Spleen (tissue), 7 donors: ENCODE measurements around the gene KRTAP5-7.

Source experiments
- CTCF ChIP-seq, 11 experiments: fragments of 200-600 bp in 7 of 11; fragments of 450-650 bp in 4 of 11; sonication (generic) in 4 of 11; IDR thresholded peaks in 8 of 11; conservative IDR thresholded peaks in 3 of 11; 1 replicate in 7 of 11; 2 replicates in 4 of 11; pipeline versions ENCODE4 v1.4.0 to v1.8.0; 2016 to 2021; ENCODE audit warnings: antibody characterized with exemption in 11 of 11, inconsistent platforms in 4 of 11, mild to moderate bottlenecking in 1 of 11
- POLR2A ChIP-seq, 3 donors: fragments of 450-650 bp; IDR thresholded peaks; one replicate each; pipeline ENCODE4 v1.5.1; 2017; ENCODE audit warnings: antibody characterized with exemption in 3 of 3, mild to moderate bottlenecking in 1 of 3
- donor health status: DM: no; HTN: no; CAD: no; lungs with moderate emphysema.
- donor health status: DM: no; HTN: no; CAD: no.
- donor health status: DM: no; HTN: no; CAD: no.

GRCh38 chr11:71485063-71485399, 42.0 kb upstream of the KRTAP5-7 start:
- TF ChIP-seq CTCF (IDR thresholded peaks at IDR 0.05 in 8 of 11, conservative IDR thresholded peaks at IDR 0.05 in 3 of 11) (no peak), POLR2A (IDR thresholded peaks at IDR 0.05) (no peak)
